PC-3 (cell line): ENCODE data around the gene BMP4. TPM values are rescaled to one million over a fixed set of nuclear protein-coding genes. Genes with fewer than 3 reads are reported as not detected.

Source experiments
- ATAC-seq: fragments of 200-7000 bp; cut with Tn5 transposase; 2 replicates; pipeline ENCODE4 v1.9.1; 2020; ENCODE audit warnings: mild to moderate bottlenecking, moderate library complexity
- BruUV-seq: library from RNA; stranded (reverse); fragments of 400-500 nt; replicated peaks from 2 replicates; lab custom pipeline; 2021; lab: Mats Ljungman, UMichigan
- CTCF ChIA-PET: fragments of 300-600 bp; sonication (Branson Sonifier 250); formaldehyde crosslinking; loops from one replicate; lab custom pipeline; 2022; ENCODE audit warnings: antibody characterized with exemption; lab: Charles Lee
- POLR2A ChIA-PET: fragments of 300-600 bp; sonication (Branson Sonifier 250); formaldehyde crosslinking; loops from one replicate; lab custom pipeline; 2022; ENCODE audit warnings: antibody characterized with exemption; ENCODE audit not compliant: unreplicated experiment; lab: Charles Lee
- DNase-seq: peaks from one replicate; pipeline ENCODE4 v3.0.0-alpha.2; 2015
- H2AFZ ChIP-seq: fragments of 300-600 bp; sonication (generic); 2 replicates; pipeline ENCODE4 v1.6.0; 2016; ENCODE audit warnings: antibody characterized with exemption, low read length
- H3F3A ChIP-seq: fragments of 300-600 bp; sonication (generic); one replicate; pipeline ENCODE4 v1.6.0; 2017; ENCODE audit warnings: antibody characterized with exemption, low read length, control low read depth, mild to moderate bottlenecking; ENCODE audit not compliant: unreplicated experiment
- H3K27ac ChIP-seq: fragments of 300-600 bp; sonication (generic); 2 replicates; pipeline ENCODE4 v1.5.1; 2016; ENCODE audit warnings: mild to moderate bottlenecking, low read length
- H3K27me3 ChIP-seq: fragments of 300-600 bp; sonication (generic); 2 replicates; pipeline ENCODE4 v1.6.1; 2016; ENCODE audit warnings: low read length, mixed read lengths
- H3K36me3 ChIP-seq: fragments of 300-600 bp; sonication (generic); 2 replicates; pipeline ENCODE4 v1.6.1; 2016; ENCODE audit warnings: low read depth, mixed run types, low read length, mixed read lengths
- H3K4me1 ChIP-seq: fragments of 300-600 bp; sonication (generic); 2 replicates; pipeline ENCODE4 v1.5.1; 2016; ENCODE audit warnings: low read length; ENCODE audit not compliant: insufficient read depth
- H3K4me2 ChIP-seq: fragments of 300-600 bp; sonication (generic); 2 replicates; pipeline ENCODE4 v1.6.0; 2016; ENCODE audit warnings: low read length
- H3K4me3 ChIP-seq: fragments of 300-600 bp; sonication (generic); 2 replicates; pipeline ENCODE4 v1.5.1; 2016; ENCODE audit warnings: mild to moderate bottlenecking, low read length, mixed read lengths
- H3K79me2 ChIP-seq: fragments of 300-600 bp; sonication (generic); 2 replicates; pipeline ENCODE4 v1.6.1; 2017; ENCODE audit warnings: low read length, mixed read lengths
- H3K9ac ChIP-seq: fragments of 300-600 bp; sonication (generic); 2 replicates; pipeline ENCODE4 v1.6.0; 2016; ENCODE audit warnings: mild to moderate bottlenecking, low read length
- H3K9me2 ChIP-seq: fragments of 300-600 bp; sonication (generic); replicated peaks from 2 replicates; pipeline ENCODE4 v1.6.1; 2016; ENCODE audit warnings: mixed run types, low read length, mixed read lengths
- H3K9me3 ChIP-seq: fragments of 300-600 bp; sonication (generic); 2 replicates; pipeline ENCODE4 v1.6.1; 2016; ENCODE audit warnings: low read length, mixed read lengths
- H4K20me1 ChIP-seq: fragments of 300-600 bp; sonication (generic); 2 replicates; pipeline ENCODE4 v1.6.1; 2016; ENCODE audit warnings: low read length, mixed read lengths
- CTCF ChIP-seq: fragments of 300-600 bp; sonication (generic); conservative IDR thresholded peaks from 2 replicates; pipeline ENCODE4 v1.5.1; 2017; ENCODE audit warnings: antibody characterized with exemption, low read depth, mild to moderate bottlenecking, low read length
- EZH2 ChIP-seq: fragments of 300-600 bp; sonication (generic); IDR thresholded peaks from one replicate; pipeline ENCODE4 v1.6.1; 2017; ENCODE audit warnings: antibody characterized with exemption, mild to moderate bottlenecking, low read length; ENCODE audit not compliant: unreplicated experiment
- EZH2phosphoT487 ChIP-seq: fragments of 300-600 bp; sonication (generic); IDR thresholded peaks from 2 replicates; pipeline ENCODE4 v1.6.1; 2018; ENCODE audit warnings: mild to moderate bottlenecking, antibody characterized with exemption, low read length, borderline replicate concordance
- intact Hi-C: fragments of 100-400 bp; cut with micrococcal nuclease; formaldehyde crosslinking; loops from 2 replicates; pipeline ENCODE4 v1.9.0; 2023
- total RNA-seq: library from RNA; depleted of rRNA; stranded (reverse); fragments of >200 nt; gene quantifications from 2 replicates; pipeline ENCODE4 v1.2.3, GENCODE V29; 2014

Gene BMP4
- total RNA-seq, 1 experiment from 2014 or later: 8.7 TPM

- H2AFZ ChIP-seq: peak overlapping the region; percentile 90
- ChIA-PET CTCF (interaction anchor here (0.6 kb wide), 1 partner anchor 26 kb away, joined by 3 read pairs; no protein-coding TSS in a partner anchor), POLR2A (interaction anchor here (1.0 kb wide), 1 partner anchor 8 kb away, joined by 15 read pairs; no protein-coding TSS in a partner anchor)
- no TSS peak for BruUV-seq
- H3K4me1 ChIP-seq: 0 out of 2 replicates have a peak, but pooled peaks cover 4% of the 10 kb centered on the region
- no peaks in the 10 kb centered on the region for H3F3A ChIP-seq
- no peaks in the 10 kb centered on the region for H3K36me3 ChIP-seq
- no peak for TF ChIP-seq EZH2
- TF ChIP-seq CTCF: no peak
- no peak for TF ChIP-seq EZH2phosphoT487
- H3K4me3 ChIP-seq: peak overlapping the region; percentile 91
- no peak for ATAC-seq
- no peak for DNase-seq
- H3K79me2 ChIP-seq: peaks cover 27% of the 10 kb centered on the region
- H3K4me2 ChIP-seq: peak overlapping the region; percentile 91
- H4K20me1 ChIP-seq: no peaks in the 10 kb centered on the region
- intact Hi-C loops: loop anchor here (5.0 to 10.0 kb wide), 5 partner anchors 156 to 516 kb away; no protein-coding TSS in a partner anchor
- no peaks in the 10 kb centered on the region for H3K9me3 ChIP-seq
- no peaks in the 10 kb centered on the region for H3K27me3 ChIP-seq
- no peak overlapping the region for H3K9ac ChIP-seq
- no peaks in the 10 kb centered on the region for H3K9me2 ChIP-seq
- no peak overlapping the region for H3K27ac ChIP-seq
Measured at GRCh38 chr14:53951243-53951626, 5.4 kb downstream of the BMP4 start.

- Histone ChIP-seq H3K36me3 (no peaks in the 10 kb centered on the region), H3F3A (no peaks in the 10 kb centered on the region), H3K9ac (no peak overlapping the region), H3K4me1 (no peaks in the 10 kb centered on the region), H3K27me3 (no peaks in the 10 kb centered on the region), H4K20me1 (no peaks in the 10 kb centered on the region), H3K4me2 (no peak overlapping the region), H3K4me3 (no peak overlapping the region), H2AFZ (no peak overlapping the region), H3K9me2 (no peaks in the 10 kb centered on the region), H3K27ac (no peak overlapping the region), H3K79me2 (peaks cover 27% of the 10 kb centered on the region), H3K9me3 (no peaks in the 10 kb centered on the region)
- ChIA-PET CTCF (no interaction called here), POLR2A (interaction anchor here (1.0 kb wide), 1 partner anchor 7 kb away, joined by 15 read pairs; no protein-coding TSS in a partner anchor)
- no peak for DNase-seq
- intact Hi-C loops: loop anchor here (5.0 to 10.0 kb wide), 5 partner anchors 157 to 515 kb away; no protein-coding TSS in a partner anchor
- BruUV-seq: no TSS peak
- TF ChIP-seq EZH2phosphoT487 (no peak), EZH2 (no peak), CTCF (no peak)
- no peak for ATAC-seq
Measured at GRCh38 chr14:53950031-53950793, 6.4 kb downstream of the BMP4 start.

GRCh38 chr14:53949201-53949600 is 7.4 kb downstream of the BMP4 start:
- CTCF ChIA-PET: no interaction called here
- no peaks in the 10 kb centered on the region for H3K4me1 ChIP-seq
- no peaks in the 10 kb centered on the region for H3K9me3 ChIP-seq
- H3K9ac ChIP-seq: no peak overlapping the region
- no peaks in the 10 kb centered on the region for H3K27me3 ChIP-seq
- H3K36me3 ChIP-seq: no peaks in the 10 kb centered on the region
- ATAC-seq: no peak
- no peaks in the 10 kb centered on the region for H4K20me1 ChIP-seq
- H3K4me3 ChIP-seq: no peak overlapping the region
- TF ChIP-seq EZH2phosphoT487 (no peak), CTCF (no peak), EZH2 (no peak)
- no peaks in the 10 kb centered on the region for H3K9me2 ChIP-seq
- DNase-seq: no peak
- H3K79me2 ChIP-seq: peaks cover 27% of the 10 kb centered on the region
- no peaks in the 10 kb centered on the region for H3F3A ChIP-seq
- POLR2A ChIA-PET: interaction anchor here (0.5 kb wide), 1 partner anchor 489 kb away, joined by 6 read pairs; no protein-coding TSS in a partner anchor
- intact Hi-C loops: no loop called here
- H3K27ac ChIP-seq: no peak overlapping the region
- no peak overlapping the region for H3K4me2 ChIP-seq
- H2AFZ ChIP-seq: no peak overlapping the region
- no TSS peak for BruUV-seq
